ENCODE measurements around the gene E2F3. TPM values are rescaled to one million over a fixed set of nuclear protein-coding genes. Genes with fewer than 3 reads are reported as not detected.

The E2F3 gene
- total RNA-seq, 2 donors from 2014 or later = 38.2 TPM

GRCh38 chr6:20426177-20427082 is 24.8 kb downstream of the E2F3 start:
- Mint-ChIP-seq H3K4me3 (no peak overlapping the region), H3K27me3 (ENCODE audit: insufficient read depth) (no peaks in the 10 kb centered on the region), H3K9me3 (no peaks in the 10 kb centered on the region), H3K4me1 (peaks cover 39% of the 10 kb centered on the region), H3K36me3 (ENCODE audit: low read depth) (peaks cover 27% of the 10 kb centered on the region), H3K27ac (no peak overlapping the region)
- Histone ChIP-seq H3K4me3 (ENCODE audit: low read length) (no peak overlapping the region), H3K9me3 (ENCODE audit: control insufficient read depth, low read length) (peaks cover 7% of the 10 kb centered on the region), H3K27me3 (ENCODE audit: control insufficient read depth, insufficient read depth, low read length, poor library complexity, severe bottlenecking) (no peaks in the 10 kb centered on the region), H3K4me1 (ENCODE audit: control insufficient read depth, insufficient read depth, low read length) (peaks cover 3% of the 10 kb centered on the region), H3K27ac (ENCODE audit: low read depth, low read length) (no peak overlapping the region), H3K36me3 (ENCODE audit: control insufficient read depth, insufficient read depth, low read length) (peaks cover 62% of the 10 kb centered on the region), H3K9ac (ENCODE audit: extremely low read depth, low read length, poor library complexity, severe bottlenecking) (no peak overlapping the region)
- TF ChIP-seq CTCF (conservative IDR thresholded peaks at IDR 0.05) = no peak
- no peak for DNase-seq
- WGBS, 2 experiments (ENCODE audit: insufficient coverage in 1 of 2, insufficient read length in 1 of 2) = 86 to 97% methylated on average over 3 of the region's 3 CpGs

- no peak for TF ChIP-seq CTCF (conservative IDR thresholded peaks at IDR 0.05)
- Histone ChIP-seq H3K9ac (ENCODE audit: extremely low read depth, low read length, poor library complexity, severe bottlenecking) (no peak overlapping the region), H3K36me3 (ENCODE audit: control insufficient read depth, insufficient read depth, low read length) (peaks cover 68% of the 10 kb centered on the region), H3K4me1 (ENCODE audit: control insufficient read depth, insufficient read depth, low read length) (peaks cover 3% of the 10 kb centered on the region), H3K9me3 (ENCODE audit: control insufficient read depth, low read length) (peaks cover 7% of the 10 kb centered on the region), H3K27ac (ENCODE audit: low read depth, low read length) (no peak overlapping the region), H3K27me3 (ENCODE audit: control insufficient read depth, insufficient read depth, low read length, poor library complexity, severe bottlenecking) (no peaks in the 10 kb centered on the region), H3K4me3 (ENCODE audit: low read length) (no peak overlapping the region)
- Mint-ChIP-seq H3K9me3 (no peaks in the 10 kb centered on the region), H3K27me3 (ENCODE audit: insufficient read depth) (no peaks in the 10 kb centered on the region), H3K4me1 (peaks cover 36% of the 10 kb centered on the region), H3K27ac (peak overlapping the region; percentile 69), H3K36me3 (ENCODE audit: low read depth) (peaks cover 33% of the 10 kb centered on the region), H3K4me3 (no peak overlapping the region)
- no peak for DNase-seq
- 75 to 100% methylated on average over 1 to 5 of the region's 6 CpGs for WGBS, 2 experiments (ENCODE audit: insufficient coverage in 1 of 2, insufficient read length in 1 of 2)
Measured at GRCh38 chr6:20427856-20428255, 26.2 kb downstream of the E2F3 start.

- Histone ChIP-seq H3K9ac (ENCODE audit: extremely low read depth, low read length, poor library complexity, severe bottlenecking) (no peak overlapping the region), H3K27ac (ENCODE audit: low read depth, low read length) (peak overlapping the region; percentile 8), H3K9me3 (ENCODE audit: control insufficient read depth, low read length) (peaks cover 7% of the 10 kb centered on the region), H3K36me3 (ENCODE audit: control insufficient read depth, insufficient read depth, low read length) (peaks cover 65% of the 10 kb centered on the region), H3K4me3 (ENCODE audit: low read length) (no peak overlapping the region), H3K4me1 (ENCODE audit: control insufficient read depth, insufficient read depth, low read length) (no peaks in the 10 kb centered on the region), H3K27me3 (ENCODE audit: control insufficient read depth, insufficient read depth, low read length, poor library complexity, severe bottlenecking) (no peaks in the 10 kb centered on the region)
- Mint-ChIP-seq H3K27me3 (ENCODE audit: insufficient read depth) (no peaks in the 10 kb centered on the region), H3K36me3 (ENCODE audit: low read depth) (peaks cover 56% of the 10 kb centered on the region), H3K4me1 (peaks cover 8% of the 10 kb centered on the region), H3K9me3 (no peaks in the 10 kb centered on the region), H3K27ac (no peak overlapping the region), H3K4me3 (no peak overlapping the region)
- no peak for DNase-seq
- WGBS, 2 experiments (ENCODE audit: insufficient coverage in 1 of 2, insufficient read length in 1 of 2) = 94% methylated on average over 5 of the region's 5 CpGs; no CpG with 5 or more reads in 1 of the 2 experiments
- no peak for TF ChIP-seq CTCF (conservative IDR thresholded peaks at IDR 0.05)
Measured at GRCh38 chr6:20432692-20433091, 31.0 kb downstream of the E2F3 start.
